Stimulated activated CD8-positive, alpha-beta memory T cell treated with anti-CD3 and anti-CD28 coated beads, Interleukin-15, amount 100 ng/mL, for 1 hour (primary cell): ENCODE data around the gene FAM53A.
A peak's percentile ranks its signal among the peaks of the same experiment; 100 is the strongest.

Source experiments
- DNase-seq: peaks from one replicate; pipeline ENCODE4 v3.0.0-alpha.2; 2020; ENCODE audit warnings: low read depth

The FAM53A gene, protein sequence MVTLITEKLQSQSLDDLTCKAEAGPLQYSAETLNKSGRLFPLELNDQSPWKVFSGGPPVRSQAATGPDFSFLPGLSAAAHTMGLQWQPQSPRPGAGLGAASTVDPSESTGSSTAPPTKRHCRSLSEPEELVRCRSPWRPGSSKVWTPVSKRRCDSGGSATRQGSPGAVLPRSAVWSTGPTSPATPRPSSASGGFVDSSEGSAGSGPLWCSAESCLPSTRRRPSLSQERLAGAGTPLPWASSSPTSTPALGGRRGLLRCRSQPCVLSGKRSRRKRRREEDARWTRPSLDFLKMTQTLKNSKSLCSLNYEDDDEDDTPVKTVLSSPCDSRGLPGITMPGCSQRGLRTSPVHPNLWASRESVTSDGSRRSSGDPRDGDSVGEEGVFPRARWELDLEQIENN

DNA sequence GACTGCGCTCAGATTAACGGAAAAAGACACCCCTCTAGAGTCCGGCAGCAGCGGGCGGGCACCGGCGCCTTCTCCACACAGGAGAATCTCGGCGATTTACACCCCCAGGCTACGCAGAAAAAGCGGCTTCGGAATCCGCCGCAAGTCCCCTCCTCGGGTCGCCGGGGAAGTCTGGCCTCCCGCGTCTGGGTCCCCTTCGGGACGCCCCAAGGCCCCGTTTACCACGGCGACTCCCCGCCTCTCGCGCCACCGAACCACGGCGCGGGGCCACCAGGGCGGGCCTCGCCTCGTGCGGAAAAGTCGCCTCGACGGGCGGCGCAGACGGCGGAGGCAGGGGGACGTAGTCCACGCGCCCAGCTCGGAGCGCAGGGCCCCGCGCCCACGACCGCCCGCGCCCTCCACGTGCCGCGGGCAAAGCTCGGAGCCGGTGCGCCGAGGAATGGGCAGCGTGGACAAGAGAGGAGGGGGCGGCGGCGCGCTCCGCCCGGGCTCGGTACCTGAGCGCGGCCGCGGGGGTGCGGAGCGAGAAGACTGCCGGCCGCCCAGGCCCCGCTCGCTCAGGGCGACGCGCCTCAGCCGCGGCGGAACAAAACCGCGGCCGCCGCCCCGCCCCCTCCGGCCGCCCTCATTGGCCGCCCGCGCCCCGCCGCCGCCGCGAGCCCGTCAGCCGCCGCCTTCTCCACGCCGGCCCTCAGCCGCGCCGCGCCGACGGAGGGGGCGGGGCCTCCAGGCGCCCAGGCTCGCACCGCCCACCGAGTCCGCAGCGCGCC is at the start of gene FAM53A:
FAM53A (minus strand) TSS at position 578 of the 770 bp plus-strand sequence. CDS start 15,572 bp downstream, outside the sequence.
- no peak for DNase-seq

DNA sequence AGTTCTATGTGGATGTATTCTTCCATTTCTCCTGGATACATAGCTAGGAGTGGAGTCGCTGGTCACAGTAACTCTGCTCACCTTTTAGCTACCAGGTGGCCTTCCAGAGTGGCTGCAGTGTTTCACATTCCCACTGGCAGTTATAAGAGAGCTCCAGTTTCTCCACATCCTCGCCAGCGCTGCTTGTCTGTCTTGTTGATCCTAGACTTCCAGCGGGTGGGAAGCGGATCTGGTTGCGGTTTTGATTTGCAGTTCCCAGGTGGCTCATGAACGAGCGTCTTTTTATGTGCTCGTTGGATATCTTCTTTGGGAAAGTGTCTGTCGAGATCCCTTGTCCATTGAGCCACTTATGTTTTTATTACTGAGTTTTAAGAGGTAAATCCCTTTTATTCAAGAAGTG is 48.8 kb upstream of the FAM53A start:
- DNase-seq: no peak

DNA sequence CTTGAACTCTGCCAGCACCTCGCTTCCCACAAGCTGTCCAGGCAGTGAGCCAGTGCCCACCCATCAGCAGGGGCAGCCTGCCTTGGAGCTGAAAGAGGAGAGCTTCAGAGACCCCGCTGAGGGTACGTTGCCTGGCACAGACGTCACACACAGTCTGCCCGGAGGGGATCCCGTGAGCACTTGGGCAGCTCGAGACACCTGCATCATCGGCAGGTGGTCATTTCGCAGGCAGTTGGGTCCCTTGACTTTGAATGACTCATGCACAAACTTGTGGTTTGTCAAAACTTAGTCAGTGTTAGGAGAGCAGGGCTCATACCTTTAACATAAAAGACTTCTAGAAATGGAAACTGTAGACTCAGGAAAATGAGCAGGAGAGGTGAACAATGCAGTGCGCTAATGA is 47.1 kb upstream of the FAM53A start:
- DNase-seq: no peak

DNA sequence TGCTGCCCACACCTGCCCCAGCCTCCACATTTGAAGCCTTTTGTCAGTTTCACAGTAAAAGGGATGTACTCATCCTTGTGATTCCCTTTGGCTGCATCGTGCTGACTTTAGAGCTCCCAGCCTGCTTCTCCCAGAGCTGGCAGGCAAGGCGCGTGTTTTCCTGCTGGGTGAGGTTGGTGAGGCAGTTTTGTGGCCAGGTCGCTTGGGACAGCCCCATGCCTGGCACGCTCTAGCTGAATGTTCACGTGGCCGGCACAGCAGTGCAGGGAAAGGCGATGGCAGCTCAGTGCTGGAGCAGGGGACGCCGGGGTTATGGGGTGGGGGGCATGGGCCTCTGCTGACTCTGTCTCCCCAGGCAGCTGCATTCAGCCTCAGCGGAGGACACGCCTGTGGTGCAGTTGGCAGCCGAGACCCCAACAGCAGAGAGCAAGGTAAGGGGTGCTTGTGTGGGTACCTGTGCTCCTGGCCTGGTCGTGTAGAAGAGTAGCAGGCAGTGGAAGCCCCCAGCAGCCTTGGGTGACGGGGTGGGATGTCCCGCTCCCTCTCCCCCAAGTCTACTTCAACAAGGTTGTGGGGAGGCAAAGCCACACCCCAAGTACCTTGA is 46.5 kb upstream of the FAM53A start:
- DNase-seq: no peak

DNA sequence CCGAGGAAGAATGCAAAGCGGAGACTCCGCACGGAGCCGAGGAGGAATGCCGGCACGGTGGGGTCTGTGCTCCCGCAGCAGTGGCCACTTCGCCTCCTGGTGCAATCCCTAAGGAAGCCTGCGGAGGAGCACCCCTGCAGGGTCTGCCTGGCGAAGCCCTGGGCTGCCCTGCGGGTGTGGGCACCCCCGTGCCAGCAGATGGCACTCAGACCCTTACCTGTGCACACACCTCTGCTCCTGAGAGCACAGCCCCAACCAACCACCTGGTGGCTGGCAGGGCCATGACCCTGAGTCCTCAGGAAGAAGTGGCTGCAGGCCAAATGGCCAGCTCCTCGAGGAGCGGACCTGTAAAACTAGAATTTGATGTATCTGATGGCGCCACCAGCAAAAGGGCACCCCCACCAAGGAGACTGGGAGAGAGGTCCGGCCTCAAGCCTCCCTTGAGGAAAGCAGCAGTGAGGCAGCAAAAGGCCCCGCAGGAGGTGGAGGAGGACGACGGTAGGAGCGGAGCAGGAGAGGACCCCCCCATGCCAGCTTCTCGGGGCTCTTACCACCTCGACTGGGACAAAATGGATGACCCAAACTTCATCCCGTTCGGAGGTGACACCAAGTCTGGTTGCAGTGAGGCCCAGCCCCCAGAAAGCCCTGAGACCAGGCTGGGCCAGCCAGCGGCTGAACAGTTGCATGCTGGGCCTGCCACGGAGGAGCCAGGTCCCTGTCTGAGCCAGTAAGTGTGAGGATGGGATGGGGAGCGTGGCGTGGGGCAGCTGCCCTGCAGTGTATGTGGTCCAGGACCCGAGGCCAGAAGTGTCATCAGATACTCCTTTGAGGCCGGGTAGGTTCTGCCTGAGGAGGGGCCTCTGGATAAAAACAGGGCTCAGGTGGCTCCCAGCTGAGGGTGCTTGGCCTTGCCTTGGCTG is 44.2 kb upstream of the FAM53A start:
- no peak for DNase-seq

DNA sequence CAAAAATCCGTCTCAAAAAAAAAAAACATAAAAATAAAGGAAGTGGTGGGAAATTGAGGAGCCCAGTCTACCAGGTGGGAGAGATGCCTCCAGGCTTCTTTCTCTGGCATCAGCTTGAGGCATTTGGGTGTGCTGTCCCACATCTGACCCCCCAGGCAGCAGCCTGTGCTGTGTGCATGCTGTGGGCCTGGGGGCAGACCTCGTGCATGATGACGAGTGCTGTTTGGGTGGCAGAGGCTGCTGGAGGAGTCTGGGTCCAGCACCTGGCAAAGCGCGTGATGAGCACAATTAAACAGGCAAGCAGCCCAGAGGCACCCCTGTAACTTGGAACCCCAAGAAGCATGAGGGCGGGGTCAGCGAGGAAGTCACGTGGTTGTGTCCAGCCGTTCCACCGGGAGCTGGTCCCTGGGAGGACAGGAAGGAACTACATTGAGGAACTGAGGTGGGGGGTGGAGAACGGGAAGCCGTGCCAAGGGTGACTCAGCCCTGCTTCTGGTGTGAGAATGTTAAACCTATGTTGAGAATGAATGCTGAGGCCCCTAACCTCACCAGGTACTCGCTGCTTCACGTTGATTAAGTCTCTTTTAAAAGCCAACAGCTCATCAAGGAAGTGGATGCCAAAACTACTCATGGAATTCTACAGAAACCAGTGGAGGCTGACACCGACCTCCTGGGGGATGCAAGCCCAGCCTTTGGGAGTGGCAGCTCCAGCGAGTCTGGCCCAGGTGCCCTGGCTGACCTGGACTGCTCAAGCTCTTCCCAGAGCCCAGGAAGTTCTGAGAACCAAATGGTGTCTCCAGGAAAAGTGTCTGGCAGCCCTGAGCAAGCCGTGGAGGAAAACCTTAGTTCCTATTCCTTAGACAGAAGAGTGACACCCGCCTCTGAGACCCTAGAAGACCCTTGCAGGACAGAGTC is 43.3 kb upstream of the FAM53A start:
- DNase-seq: no peak

DNA sequence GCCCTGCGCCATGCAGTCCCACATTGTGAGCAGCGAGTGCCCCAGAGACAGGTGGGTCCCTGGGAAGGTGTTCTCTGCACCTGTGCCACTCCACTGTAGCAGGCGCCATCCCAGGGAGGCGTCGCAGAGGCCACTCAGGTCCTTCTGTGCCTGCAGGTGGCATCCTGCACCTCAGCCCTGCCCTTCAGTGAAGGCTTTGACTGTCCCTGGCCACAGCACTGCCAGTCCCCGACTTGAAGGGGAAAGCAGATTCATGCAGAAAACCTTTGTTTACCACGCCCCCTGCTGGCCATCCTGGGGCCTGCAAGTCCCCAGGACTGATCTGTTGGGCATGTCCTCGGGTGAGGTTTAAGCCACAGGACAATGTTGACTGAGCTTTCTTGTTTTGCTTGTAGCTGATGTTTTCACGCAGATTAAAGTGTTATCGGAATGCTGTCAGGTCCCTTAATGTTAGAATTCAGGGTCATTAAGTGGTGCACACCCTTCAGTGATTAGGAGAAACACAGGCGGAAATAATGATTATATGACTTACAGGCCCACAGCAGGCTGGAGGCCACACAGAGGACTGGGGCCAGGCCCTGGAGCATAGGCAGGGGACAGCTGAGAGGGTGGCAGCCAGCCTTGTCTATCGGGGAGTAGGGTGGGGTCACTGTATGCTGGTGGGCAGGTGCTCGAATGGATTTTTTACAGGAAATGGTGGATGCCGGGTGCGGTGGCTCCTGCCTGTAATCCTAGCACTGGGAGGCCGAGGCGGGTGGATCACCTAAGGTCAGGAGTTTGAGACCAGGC is 42.2 kb upstream of the FAM53A start:
- DNase-seq: peak; percentile 91

DNA sequence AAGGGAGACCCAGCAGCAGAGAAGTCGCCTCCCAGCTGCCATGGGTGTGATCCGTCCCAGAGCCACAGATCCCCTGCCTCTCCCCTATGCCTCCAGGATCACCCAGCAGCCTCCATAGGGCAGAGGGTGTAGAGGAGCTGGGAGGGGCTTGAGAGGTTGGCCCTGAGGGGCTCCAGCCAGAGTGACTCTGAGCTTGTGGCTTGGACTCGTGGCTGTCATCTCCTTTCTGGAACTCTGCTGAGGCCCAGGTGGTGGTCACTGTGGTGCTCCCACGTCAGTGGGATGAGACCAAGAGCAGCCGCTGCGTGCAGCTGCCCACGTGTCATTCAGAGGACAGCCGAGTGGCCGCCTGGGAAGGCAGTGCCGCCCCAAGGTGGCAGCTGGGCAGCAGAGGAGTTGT is 41.4 kb upstream of the FAM53A start:
- no peak for DNase-seq

DNA sequence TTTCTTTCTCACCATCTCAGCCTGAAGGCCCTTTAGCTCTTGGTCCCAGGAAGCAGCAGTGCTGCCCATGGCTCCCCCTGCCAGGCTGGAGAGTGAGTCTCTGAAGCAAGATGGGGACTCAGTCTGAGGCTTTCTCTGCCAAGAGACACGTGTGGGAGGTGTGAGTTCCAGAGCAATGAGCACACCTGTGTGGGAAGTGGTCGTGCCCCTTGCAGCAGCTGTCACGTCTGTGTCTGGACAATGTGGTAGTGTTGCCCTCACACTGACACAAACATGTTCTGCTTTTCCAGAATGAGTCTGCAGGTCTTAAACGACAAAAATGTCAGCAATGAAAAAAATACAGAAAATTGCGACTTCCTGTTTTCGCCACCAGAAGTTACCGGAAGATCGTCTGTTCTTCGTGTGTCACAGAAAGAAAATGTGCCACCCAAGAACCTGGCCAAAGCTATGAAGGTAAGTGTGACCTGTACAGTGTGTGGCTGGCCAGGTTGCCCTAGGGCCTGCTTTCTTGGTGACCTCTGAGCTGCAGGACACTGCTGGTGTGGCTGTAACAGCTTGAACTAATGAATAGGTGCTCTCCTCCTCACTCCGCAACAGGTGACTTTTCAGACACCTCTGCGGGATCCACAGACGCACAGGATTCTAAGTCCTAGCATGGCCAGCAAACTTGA is 39.2 kb upstream of the FAM53A start:
- no peak for DNase-seq

DNA sequence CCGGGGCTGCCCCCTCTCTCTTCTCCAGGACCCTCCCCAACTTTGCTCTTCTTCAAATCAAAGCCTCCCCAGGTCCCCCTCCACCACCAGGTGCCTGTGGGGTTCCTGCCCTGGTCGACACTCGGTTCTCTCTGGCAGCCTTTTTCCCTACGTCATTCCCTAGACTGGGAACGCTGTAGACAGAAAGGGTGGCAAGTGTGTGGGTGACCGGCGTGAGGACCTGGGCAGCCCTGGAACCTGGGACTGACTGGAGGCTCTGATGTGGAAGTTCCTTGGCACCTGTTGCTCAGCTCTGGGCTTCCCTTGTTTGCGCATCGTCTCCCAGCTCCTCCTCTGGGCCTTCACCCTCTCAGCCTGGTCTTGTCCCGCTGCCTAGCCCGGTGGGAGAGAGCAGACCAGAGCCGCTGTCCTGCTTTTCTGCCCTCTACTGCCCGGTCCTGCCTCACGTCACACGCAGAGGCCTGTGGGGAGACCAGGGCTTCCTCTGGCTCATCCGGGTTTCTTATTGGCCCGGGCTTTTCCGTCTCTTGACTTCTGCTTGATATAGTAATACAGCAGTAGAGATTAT is 38.5 kb upstream of the FAM53A start:
- no peak for DNase-seq

DNA sequence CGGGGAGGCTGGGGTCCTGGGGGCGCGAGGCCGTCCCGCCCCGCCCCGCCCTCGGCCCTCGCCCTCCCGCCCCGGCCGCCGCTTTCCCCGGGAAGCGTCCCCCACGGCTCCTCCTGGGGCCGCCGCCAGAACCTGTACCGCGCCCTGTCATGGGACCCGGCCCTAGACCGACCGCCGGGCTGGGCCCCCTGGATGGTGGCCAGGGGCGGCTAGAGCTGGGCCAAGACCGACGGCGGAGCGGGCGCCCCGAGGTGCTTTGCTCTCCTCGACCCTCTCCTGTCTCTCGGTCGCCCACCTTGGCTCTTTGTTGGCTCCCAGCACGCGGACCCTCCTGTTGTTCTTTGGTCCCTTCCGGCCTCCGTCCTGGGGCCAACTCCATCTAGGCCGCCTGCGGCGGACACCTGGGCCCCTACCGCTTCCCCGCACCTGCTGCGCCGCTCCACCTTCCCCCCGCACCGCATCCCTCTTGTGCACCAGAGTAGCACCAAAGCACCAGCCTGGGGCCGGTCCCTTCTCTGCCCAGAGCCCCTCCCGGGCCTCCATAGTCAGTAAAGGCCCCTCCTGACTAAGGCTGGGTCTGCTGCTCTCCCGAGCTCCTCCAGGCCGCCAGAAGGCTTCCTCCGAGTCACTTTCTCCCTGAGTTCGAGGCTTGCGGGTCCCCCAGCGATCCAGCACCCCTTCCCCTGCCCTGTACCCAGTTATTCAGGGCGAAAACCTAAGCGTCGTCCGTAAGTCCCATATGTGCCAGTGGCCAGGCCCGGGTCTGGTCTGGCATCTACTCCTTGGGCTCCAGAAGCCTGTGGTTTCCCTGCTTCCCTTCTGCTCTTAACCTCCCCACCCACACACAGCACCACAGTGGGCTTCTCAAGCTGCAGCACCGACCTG is 37.8 kb upstream of the FAM53A start:
- DNase-seq: no peak

DNA sequence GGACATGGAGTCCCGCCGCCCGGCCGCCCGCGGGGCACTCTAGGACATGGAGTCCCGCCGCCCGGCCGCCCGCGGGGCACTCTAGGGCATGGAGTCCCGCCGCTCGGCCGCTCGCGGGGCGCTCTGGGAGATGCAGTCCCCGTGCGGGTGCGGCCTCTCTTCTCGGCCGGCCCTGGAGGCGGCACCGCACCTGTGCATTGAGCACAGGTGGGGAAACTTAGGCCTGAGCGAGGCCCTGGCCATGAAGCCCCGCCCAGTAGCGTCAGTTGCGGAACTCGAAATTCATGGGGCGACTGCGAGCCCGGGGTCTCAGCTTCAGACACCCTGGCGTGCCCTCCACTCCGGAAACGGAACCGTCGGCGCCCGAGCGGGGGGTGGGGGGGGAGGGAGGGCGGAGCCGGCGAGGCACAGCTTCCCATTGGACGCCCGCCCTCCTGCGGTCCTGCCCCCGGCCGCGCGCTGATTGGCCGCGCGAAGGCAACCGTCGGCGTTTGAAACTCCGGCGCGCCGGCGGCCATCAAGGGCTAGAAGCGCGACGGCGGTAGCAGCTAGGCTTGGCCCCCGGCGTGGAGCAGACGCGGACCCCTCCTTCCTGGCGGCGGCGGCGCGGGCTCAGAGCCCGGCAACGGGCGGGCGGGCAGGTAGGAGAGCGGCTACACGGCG is 37.0 kb upstream of the FAM53A start, which contains the start of the genes TACC3 and TMEM129:
TACC3 (plus strand) TSS at position 519 of the 663 bp plus-strand sequence. CDS start 1,901 bp downstream, outside the sequence.
TMEM129 (minus strand) TSS at position 321 of the 663 bp plus-strand sequence. CDS start 486 bp downstream, outside the sequence.
- peak; percentile 84 for DNase-seq

DNA sequence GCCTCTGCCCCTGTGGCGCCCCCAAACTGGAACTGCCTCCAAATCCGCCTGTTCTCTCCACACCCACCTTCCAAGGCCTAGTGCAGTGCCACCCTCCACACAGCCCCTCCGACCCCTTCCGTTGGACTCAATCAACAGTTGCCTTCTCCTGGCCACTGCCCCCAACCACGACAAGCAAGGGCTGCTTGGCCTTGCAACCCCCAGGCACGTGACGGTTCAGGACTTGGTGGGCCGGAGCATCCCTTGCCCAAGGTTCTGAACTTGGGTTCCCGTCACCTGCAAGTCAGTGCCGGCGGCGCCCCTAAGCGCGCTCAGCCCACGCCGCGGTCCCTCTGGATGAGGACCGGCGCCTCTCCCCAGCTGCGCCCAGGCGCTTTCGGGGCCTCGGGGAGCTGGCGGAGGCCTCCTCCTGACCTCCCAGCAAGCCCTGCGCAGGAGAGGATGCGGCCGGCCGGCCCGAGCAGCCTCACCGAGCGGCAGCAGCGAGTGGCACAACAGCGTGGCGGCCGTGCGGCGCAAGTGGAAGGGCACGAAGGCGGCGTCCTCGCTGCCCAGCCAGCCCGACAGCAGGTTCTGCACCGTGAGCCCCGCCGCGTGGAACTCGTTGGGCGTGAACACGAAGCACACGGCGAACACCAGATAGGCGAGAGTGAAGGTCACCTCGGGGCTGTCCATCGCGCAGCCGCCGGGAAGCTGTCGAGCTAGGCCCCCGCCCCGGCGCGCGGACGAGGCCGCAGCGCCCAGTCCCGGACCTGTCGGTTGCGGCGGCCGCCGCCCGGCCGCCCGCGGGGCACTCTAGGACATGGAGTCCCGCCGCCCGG is 36.3 kb upstream of the FAM53A start:
- no peak for DNase-seq

DNA sequence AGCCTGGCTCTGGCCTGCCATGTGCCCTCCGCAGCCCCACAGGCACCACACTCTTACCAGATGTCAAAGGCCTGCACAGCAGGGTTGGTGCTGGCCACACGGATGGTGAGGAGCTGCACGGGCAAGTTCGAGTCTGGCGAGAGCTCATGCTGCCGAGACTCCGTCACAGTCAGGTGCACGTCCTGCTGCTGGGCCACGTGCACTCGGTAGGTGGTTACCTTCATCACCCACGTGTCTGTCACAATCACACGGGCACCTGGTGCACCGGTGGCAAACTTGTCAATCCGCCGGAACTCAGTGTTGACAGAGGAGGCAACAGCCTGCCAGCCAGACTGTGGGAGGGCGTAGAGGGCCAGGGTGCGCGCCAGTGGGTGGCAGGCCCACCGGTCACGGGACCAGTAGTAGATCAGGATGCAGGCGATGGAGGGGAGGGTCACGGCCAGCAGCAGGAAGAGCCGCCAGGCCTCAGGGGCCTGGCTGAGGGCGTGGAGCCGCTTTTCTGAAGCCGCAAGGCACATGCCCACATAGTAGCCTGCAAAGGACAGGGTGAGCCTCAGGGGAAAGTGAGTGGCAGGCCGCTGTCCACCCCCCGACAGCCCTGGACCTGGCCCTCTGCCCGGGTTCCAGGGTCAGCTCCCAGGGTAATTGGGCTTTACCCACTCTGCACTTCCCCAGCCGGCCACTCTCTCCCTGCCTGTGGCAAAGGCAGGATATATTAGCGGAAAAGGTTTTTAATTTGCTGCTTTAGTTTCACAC is 34.2 kb upstream of the FAM53A start:
- DNase-seq: no peak
